IMR-90 (cell line): ENCODE data around the gene FAM76B. TPM values are rescaled to one million over a fixed set of nuclear protein-coding genes. Genes with fewer than 3 reads are reported as not detected.

Experiments used
- ATAC-seq: fragments of 200-7000 bp; cut with Tn5 transposase; 2 replicates; pipeline ENCODE4 v1.9.1; 2020; ENCODE audit warnings: low read depth, mild to moderate bottlenecking, moderate library complexity
- BruUV-seq: library from RNA; stranded (reverse); fragments of 400-500 nt; replicated peaks from 2 replicates; lab custom pipeline; 2021; lab: Mats Ljungman, UMichigan
- CTCF ChIA-PET: fragments of 300-600 bp; formaldehyde crosslinking; extraction: SDS; loops from one replicate; lab custom pipeline; 2021; ENCODE audit warnings: antibody characterized with exemption; lab: Yijun Ruan, JAX
- POLR2A ChIA-PET: fragments of 300-600 bp; sonication (Branson Sonifier 250); formaldehyde crosslinking; loops from one replicate; lab custom pipeline; 2022; ENCODE audit warnings: antibody characterized with exemption; ENCODE audit not compliant: unreplicated experiment; lab: Charles Lee
- DNase-seq: peaks from one replicate; pipeline ENCODE4 v3.0.0; 2013
- H2AFZ ChIP-seq: replicated peaks from 2 replicates; pipeline ENCODE3; 2013; ENCODE audit warnings: low read length, mild to moderate bottlenecking; ENCODE audit not compliant: poor library complexity
- H2AK5ac ChIP-seq: 2 replicates; pipeline ENCODE4 v1.6.1; 2013; ENCODE audit warnings: low read depth, low read length, inconsistent platforms
- H2AK9ac ChIP-seq: replicated peaks from 2 replicates; pipeline ENCODE3; 2013; ENCODE audit warnings: mild to moderate bottlenecking, low read depth, low read length, moderate library complexity; ENCODE audit not compliant: poor library complexity
- H2BK120ac ChIP-seq: 2 replicates; pipeline ENCODE4 v1.6.1; 2013; ENCODE audit warnings: low read depth, low read length, inconsistent platforms
- H2BK15ac ChIP-seq: 3 replicates; pipeline ENCODE4 v1.6.1; 2013; ENCODE audit warnings: low read depth, low read length, inconsistent platforms
- H2BK20ac ChIP-seq: 2 replicates; pipeline ENCODE4 v1.6.1; 2013; ENCODE audit warnings: low read depth, mild to moderate bottlenecking, inconsistent platforms, low read length, moderate library complexity
- H2BK5ac ChIP-seq: 2 replicates; pipeline ENCODE4 v1.6.1; 2013; ENCODE audit warnings: mild to moderate bottlenecking, low read depth, low read length, inconsistent platforms; ENCODE audit not compliant: poor library complexity, severe bottlenecking
- H3K14ac ChIP-seq: replicated peaks from 2 replicates; pipeline ENCODE4 v1.6.1; 2013; ENCODE audit warnings: low read depth, low read length, inconsistent platforms
- H3K18ac ChIP-seq: 2 replicates; pipeline ENCODE4 v1.6.1; 2013; ENCODE audit warnings: low read depth, low read length, control low read depth
- H3K23ac ChIP-seq: 2 replicates; pipeline ENCODE4 v1.6.1; 2013; ENCODE audit warnings: low read depth, low read length, inconsistent platforms
- H3K27ac ChIP-seq: 2 replicates; pipeline ENCODE4 v1.5.1; 2013; ENCODE audit warnings: mild to moderate bottlenecking, control low read depth, low read length; ENCODE audit not compliant: insufficient read depth
- H3K27me3 ChIP-seq: 2 replicates; pipeline ENCODE4 v1.6.1; 2013; ENCODE audit warnings: low read length; ENCODE audit not compliant: control insufficient read depth, insufficient read depth
- H3K36me3 ChIP-seq: 2 replicates; pipeline ENCODE4 v1.6.1; 2013; ENCODE audit warnings: low read length, mixed read lengths; ENCODE audit not compliant: control insufficient read depth, insufficient read depth
- H3K4ac ChIP-seq: 2 replicates; pipeline ENCODE4 v1.6.1; 2013; ENCODE audit warnings: low read depth, low read length, inconsistent platforms
- H3K4me1 ChIP-seq: 2 replicates; pipeline ENCODE4 v1.6.1; 2013; ENCODE audit warnings: low read length, mixed read lengths; ENCODE audit not compliant: control insufficient read depth, insufficient read depth
- H3K4me2 ChIP-seq: 2 replicates; pipeline ENCODE4 v1.6.1; 2013; ENCODE audit warnings: low read depth, mild to moderate bottlenecking, control low read depth, low read length, moderate library complexity
- H3K4me3 ChIP-seq: 2 replicates; pipeline ENCODE4 v1.5.1; 2013; ENCODE audit warnings: low read depth, mild to moderate bottlenecking, control low read depth, low read length, moderate library complexity; ENCODE audit not compliant: insufficient read depth
- H3K56ac ChIP-seq: 2 replicates; pipeline ENCODE4 v1.6.1; 2013; ENCODE audit warnings: low read length, inconsistent platforms; ENCODE audit not compliant: insufficient read depth; ENCODE audit errors: extremely low read depth
- H3K79me1 ChIP-seq, 2 experiments: 2 replicates each; pipeline ENCODE4 v1.6.1; 2013; ENCODE audit warnings: low read length in 2 of 2, inconsistent platforms in 1 of 2, low read depth in 1 of 2
- H3K9ac ChIP-seq: 2 replicates; pipeline ENCODE4 v1.6.1; 2013; ENCODE audit warnings: low read depth, low read length, control low read depth
- H3K9me1 ChIP-seq: 2 replicates; pipeline ENCODE4 v1.6.1; 2013; ENCODE audit warnings: low read length, inconsistent platforms; ENCODE audit not compliant: insufficient read depth
- H3K9me3 ChIP-seq: 2 replicates; pipeline ENCODE4 v1.6.1; 2013; ENCODE audit warnings: low read length; ENCODE audit not compliant: control insufficient read depth, insufficient read depth
- H4K20me1 ChIP-seq: 2 replicates; pipeline ENCODE4 v1.6.1; 2013; ENCODE audit warnings: low read length, inconsistent platforms; ENCODE audit not compliant: insufficient read depth
- H4K5ac ChIP-seq: 2 replicates; pipeline ENCODE4 v1.6.1; 2013; ENCODE audit warnings: mild to moderate bottlenecking, low read depth, low read length, control low read depth
- H4K8ac ChIP-seq, 2 experiments: 2 replicates each; pipeline ENCODE4 v1.6.1; 2013; ENCODE audit warnings: low read depth in 2 of 2, low read length in 2 of 2, control low read depth in 1 of 2, inconsistent platforms in 1 of 2
- H4K91ac ChIP-seq: 2 replicates; pipeline ENCODE4 v1.6.1; 2013; ENCODE audit warnings: low read depth, low read length, inconsistent platforms; ENCODE audit not compliant: insufficient read depth
- BHLHE40 ChIP-seq: fragments of 150-350 bp; IDR thresholded peaks from 2 replicates; pipeline ENCODE4 v1.6.1; 2016; ENCODE audit warnings: mild to moderate bottlenecking, low read depth, low read length
- CEBPB ChIP-seq: IDR thresholded peaks from 2 replicates; pipeline ENCODE4 v1.6.1; 2012; ENCODE audit warnings: low read depth, low read length, improper control_type of control experiment
- FOS ChIP-seq: fragments of 150-350 bp; IDR thresholded peaks from 2 replicates; pipeline ENCODE4 v1.6.1; 2016; ENCODE audit warnings: low read depth, low read length
- MXI1 ChIP-seq: IDR thresholded peaks from 2 replicates; pipeline ENCODE4 v1.6.1; 2012; ENCODE audit warnings: low read depth, mild to moderate bottlenecking, low read length, moderate library complexity, borderline replicate concordance
- RAD21 ChIP-seq: IDR thresholded peaks from 2 replicates; pipeline ENCODE4 v1.6.1; 2012; ENCODE audit warnings: low read length, improper control_type of control experiment
- RFX5 ChIP-seq: IDR thresholded peaks from 2 replicates; pipeline ENCODE4 v1.8.0; 2012; ENCODE audit warnings: low read depth, mild to moderate bottlenecking, low read length, moderate library complexity
- SMC3 ChIP-seq: fragments of 150-350 bp; IDR thresholded peaks from 2 replicates; pipeline ENCODE4 v1.6.1; 2016; ENCODE audit warnings: low read depth, mild to moderate bottlenecking, antibody characterized with exemption, low read length, moderate library complexity
- WGBS, 2 experiments: methylation state at CpG; one replicate each; pipeline versions ENCODE4 v1.1.5 to v1.1.7; 2013; ENCODE audit warnings: missing lambda C conversion rate in 2 of 2; ENCODE audit not compliant: insufficient read length in 1 of 2; ENCODE audit errors: extremely low coverage in 2 of 2; 5-methylcytosine and 5-hydroxymethylcytosine counted together
- dilution Hi-C: fragments of 300-500 bp; cut with HindIII; formaldehyde crosslinking; loops from one replicate; pipeline ENCODE4 v1.14.3; 2018; ENCODE audit warnings: low sequenced_read_pairs; ENCODE audit not compliant: unreplicated experiment
- in situ Hi-C: fragments of 300-500 bp; cut with MboI; formaldehyde crosslinking; loops from 3 replicates; pipeline ENCODE4 v1.14.3; 2019; ENCODE audit warnings: low sequenced_read_pairs, inconsistent platforms, mixed read lengths
- intact Hi-C: fragments of 100-400 bp; cut with micrococcal nuclease; formaldehyde crosslinking; loops from 2 replicates; pipeline ENCODE4 v1.10.0; 2022
- polyA plus RNA-seq, 3 experiments: library from polyadenylated mRNA; depleted of rRNA; stranded (reverse); fragments of >200 nt; gene quantifications; 2 replicates each; pipeline ENCODE4 v1.2.3, GENCODE V29; 2012; ENCODE audit warnings: low replicate concordance in 1 of 3
- total RNA-seq: library from RNA; depleted of rRNA; stranded (reverse); fragments of >200 nt; gene quantifications from 2 replicates; pipeline ENCODE4 v1.2.3, GENCODE V29; 2012

FAM76B gene
- total and polyA plus RNA-seq, 2 of the 4 experiments (the other 2 are of a cell fraction) = 12.7 to 14.3 TPM

- TF ChIP-seq FOS = no peak
- no peak for TF ChIP-seq CEBPB
- no peak for TF ChIP-seq RFX5
- no peak for TF ChIP-seq MXI1
Observed at GRCh38 chr11:95780544-95780943, 9.0 kb downstream of the FAM76B start (continued).

DNA sequence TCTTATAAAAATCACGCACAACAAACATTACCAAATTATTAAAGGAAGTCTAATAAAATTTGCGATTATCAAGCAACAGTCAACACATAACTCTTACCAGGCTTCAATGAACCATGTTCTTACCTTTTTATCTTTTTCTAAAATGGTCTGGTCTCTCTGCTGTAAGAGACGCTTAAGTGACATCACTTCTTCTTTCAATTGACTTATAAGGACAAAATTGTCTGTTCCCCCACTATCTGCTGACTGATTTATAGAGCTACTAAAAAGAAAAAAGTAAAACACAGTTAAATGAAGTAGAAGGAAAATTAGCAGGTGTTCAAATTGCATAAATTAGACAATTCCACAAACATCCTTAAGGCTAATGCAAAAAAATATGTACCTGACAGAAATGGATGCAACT, 10.9 kb downstream of the FAM76B start:
- no TSS peak for BruUV-seq
- no peak for ATAC-seq
- H2AFZ ChIP-seq = no peak overlapping the region

More for the DNA sequence above, 10.9 kb downstream of the FAM76B start:
- no peak overlapping the region for H3K23ac ChIP-seq
- no peak overlapping the region for H3K9ac ChIP-seq
- H3K14ac ChIP-seq = no peak overlapping the region
- ChIA-PET POLR2A (no interaction called here), CTCF (interaction anchor here (1.4 kb wide), 1 partner anchor 564 kb away, joined by 3 read pairs; the partner anchor contains the start of gene MAML2)
- H3K4me3 ChIP-seq = no peak overlapping the region
- H2BK5ac ChIP-seq = no peak overlapping the region
- no peak overlapping the region for H4K8ac ChIP-seq
- H2BK15ac ChIP-seq = no peak overlapping the region
- no peak overlapping the region for H2AK5ac ChIP-seq
- intact Hi-C loops (no loop called here), dilution Hi-C loops (no loop called here), in situ Hi-C loops (no loop called here)
- TF ChIP-seq SMC3 = no peak
- TF ChIP-seq BHLHE40 = no peak
- TF ChIP-seq RAD21 = no peak
- no peak overlapping the region for H4K5ac ChIP-seq
- WGBS, 2 experiments = no CpG with 5 or more reads among the region's 3 CpGs
- peaks cover 2 to 8% of the 10 kb centered on the region in 2 experiments; a peak in 2 of 4 replicates for H3K79me1 ChIP-seq
- H3K27me3 ChIP-seq = no peaks in the 10 kb centered on the region
- H3K27ac ChIP-seq = no peak overlapping the region
- H2BK20ac ChIP-seq = no peak overlapping the region
- H3K9me1 ChIP-seq = no peaks in the 10 kb centered on the region
- no peaks in the 10 kb centered on the region for H4K20me1 ChIP-seq
- no peaks in the 10 kb centered on the region for H3K9me3 ChIP-seq
- no peak overlapping the region for H3K18ac ChIP-seq
- no peak overlapping the region for H3K56ac ChIP-seq
- no peak overlapping the region for H4K91ac ChIP-seq
- peaks cover 12% of the 10 kb centered on the region for H3K36me3 ChIP-seq
- H3K4me1 ChIP-seq = no peaks in the 10 kb centered on the region
- H2BK120ac ChIP-seq = no peak overlapping the region
- H2AK9ac ChIP-seq = no peak overlapping the region
- no peak overlapping the region for H3K4me2 ChIP-seq
- no peak overlapping the region for H3K4ac ChIP-seq
- no peak for DNase-seq
